K562 (cell line): Measurements from ENCODE around the gene SLC25A33. TPM values are rescaled to one million over a fixed set of nuclear protein-coding genes. Genes with fewer than 3 reads are reported as not detected.

Experiments
- ATAC-seq: fragments of 200-7000 bp; cut with Tn5 transposase; 3 replicates; pipeline ENCODE4 v1.9.1; 2020; ENCODE audit warnings: moderate library complexity
- BruUV-seq: library from RNA; stranded (reverse); fragments of 400-500 nt; replicated peaks from 2 replicates; lab custom pipeline; 2021; lab: Mats Ljungman, UMichigan
- CTCF ChIA-PET: fragments of 300-600 bp; formaldehyde crosslinking; extraction: SDS; loops from one replicate; lab custom pipeline; 2021; ENCODE audit warnings: low intra/inter-chr PET ratio; lab: Yijun Ruan, JAX
- POLR2A ChIA-PET: fragments of 300-600, 350-650 bp; sonication (Branson Sonifier 250); formaldehyde crosslinking; extraction: SDS; loops from one replicate; lab custom pipeline; 2021; ENCODE audit warnings: antibody characterized with exemption, inconsistent platforms; lab: Yijun Ruan, JAX
- DNase-seq, 4 experiments: peaks; one replicate each; pipeline versions ENCODE4 v3.0.0 to v3.0.0-alpha.2; 2011 to 2018; ENCODE audit warnings: low spot score in 3 of 4, mixed read lengths in 3 of 4; ENCODE audit errors: extremely low read depth in 1 of 4
- FAIRE-seq: peaks from 2 replicates; lab custom pipeline; 2011; peaks lifted over from hg19 to GRCh38; lab: Jason Lieb, UNC
- H2AFZ ChIP-seq: 2 replicates; pipeline ENCODE4 v1.6.0; 2011; ENCODE audit warnings: low read depth, low read length, control low read depth, inconsistent platforms
- H3K27ac ChIP-seq: fragments of 200-600 bp; 3 replicates; pipeline ENCODE4 v1.8.0; 2011; ENCODE audit warnings: low read depth, mild to moderate bottlenecking, control low read depth, inconsistent platforms, low read length, moderate library complexity, mixed read lengths; ENCODE audit errors: extremely low read depth
- H3K27me3 ChIP-seq, 2 experiments: fragments of 300-600 bp in 1 of 2; 2 replicates in 1 of 2; 3 replicates in 1 of 2; pipeline versions ENCODE4 v1.6.0 to v1.8.0; 2011; ENCODE audit warnings: inconsistent platforms in 2 of 2, low read length in 2 of 2, mild to moderate bottlenecking in 1 of 2, mixed read lengths in 1 of 2, moderate library complexity in 1 of 2; ENCODE audit not compliant: control insufficient read depth in 2 of 2, insufficient read depth in 2 of 2
- H3K36me3 ChIP-seq: fragments of 300-600 bp; 3 replicates; pipeline ENCODE4 v1.8.0; 2011; ENCODE audit warnings: mild to moderate bottlenecking, low read length, inconsistent platforms; ENCODE audit not compliant: control insufficient read depth, insufficient read depth
- H3K4me1 ChIP-seq, 2 experiments: fragments of 200-600 bp in 1 of 2; replicated peaks in 1 of 2; 2 replicates in 1 of 2; 3 replicates in 1 of 2; pipeline versions ENCODE4 v1.5.1 to v1.8.0; 2011; ENCODE audit warnings: inconsistent platforms in 2 of 2, low read length in 2 of 2, mild to moderate bottlenecking in 1 of 2, mixed read lengths in 1 of 2, moderate library complexity in 1 of 2; ENCODE audit not compliant: control insufficient read depth in 2 of 2, insufficient read depth in 2 of 2
- H3K4me2 ChIP-seq: 2 replicates; pipeline ENCODE4 v1.6.1; 2011; ENCODE audit warnings: low read length, control low read depth, inconsistent platforms, mixed read lengths; ENCODE audit not compliant: insufficient read depth
- H3K4me3 ChIP-seq: fragments of 200-600 bp; sonication (generic), shearing (Covaris generic); 2 replicates; pipeline ENCODE4 v1.5.1; 2016; ENCODE audit warnings: control low read depth, inconsistent platforms
- H3K79me2 ChIP-seq: fragments of 200-600 bp; 3 replicates; pipeline ENCODE4 v1.8.0; 2011; ENCODE audit warnings: low read length, inconsistent platforms; ENCODE audit not compliant: control insufficient read depth, insufficient read depth
- H3K9ac ChIP-seq, 2 experiments: 2 replicates each; pipeline versions ENCODE4 v1.6.0 to v1.6.1; 2011; ENCODE audit warnings: low read depth in 2 of 2, low read length in 2 of 2, control low read depth in 1 of 2, inconsistent platforms in 1 of 2, mild to moderate bottlenecking in 1 of 2, mixed read lengths in 1 of 2; ENCODE audit not compliant: insufficient read depth in 1 of 2
- H3K9me1 ChIP-seq: one replicate; pipeline ENCODE4 v1.6.0; 2011; ENCODE audit warnings: inconsistent platforms, mild to moderate bottlenecking, low read length, moderate library complexity; ENCODE audit not compliant: control insufficient read depth, insufficient read depth
- H3K9me3 ChIP-seq: replicated peaks from 2 replicates; pipeline ENCODE4 v1.5.1; 2011; ENCODE audit warnings: low read depth, low read length, inconsistent platforms; ENCODE audit not compliant: control insufficient read depth, insufficient read depth
- H4K20me1 ChIP-seq: replicated peaks from 2 replicates; pipeline ENCODE4 v1.6.1; 2011; ENCODE audit warnings: low read length, inconsistent platforms, mixed read lengths; ENCODE audit not compliant: control insufficient read depth, insufficient read depth
- HDAC2 ChIP-seq: fragments of 450-650 bp; IDR thresholded peaks from 2 replicates; pipeline ENCODE4 v1.6.1; 2016; ENCODE audit warnings: mild to moderate bottlenecking
- POLR2G ChIP-seq: fragments of 200-400 bp; formaldehyde crosslinking; IDR thresholded peaks from 2 replicates; pipeline ENCODE4 v1.6.1; 2017; ENCODE audit warnings: low read depth, mild to moderate bottlenecking, antibody characterized with exemption, low read length, moderate library complexity
- RBFOX2 ChIP-seq: fragments of 200-400 bp; formaldehyde crosslinking; IDR thresholded peaks from 2 replicates; pipeline ENCODE4 v1.6.1; 2017; ENCODE audit warnings: low read depth, mild to moderate bottlenecking, low read length, moderate library complexity
- RBM22 ChIP-seq: fragments of 200-400 bp; formaldehyde crosslinking; IDR thresholded peaks from 2 replicates; pipeline ENCODE4 v1.6.1; 2018; ENCODE audit warnings: low read length, low read depth; ENCODE audit not compliant: poor library complexity, severe bottlenecking
- WGBS: fragments of 100-300 bp; shearing (Covaris generic); methylation state at CpG from one replicate; pipeline ENCODE4 v1.1.6; 2016; ENCODE audit warnings: low coverage, mixed read lengths; ENCODE audit not compliant: insufficient coverage; ENCODE audit errors: missing lambda C conversion rate; 5-methylcytosine and 5-hydroxymethylcytosine counted together
- in situ Hi-C: fragments of 300-500 bp; cut with MboI; formaldehyde crosslinking; loops from 4 replicates; pipeline ENCODE4 v1.15.0; 2018; ENCODE audit warnings: inconsistent platforms, mixed read lengths
- intact Hi-C: fragments of 100-400 bp; cut with micrococcal nuclease; formaldehyde crosslinking; loops from 2 replicates; pipeline ENCODE4 v1.14.2; 2022
- polyA plus RNA-seq, 8 experiments: library from polyadenylated mRNA; depleted of rRNA in 4 of 8; stranded (reverse) in 5 of 8; unstranded in 3 of 8; fragments of >200 nt; fragmentation: Nextera tagmentation in 2 of 8; fragmentation: Illumina TruSeq in 1 of 8; extraction: Ambion mirVana in 2 of 8; extraction: Trizol in 1 of 8; gene quantifications; 2 replicates each; pipeline versions ENCODE4 v1.2.1 to v1.2.3, GENCODE V29; 2011 to 2014; ENCODE audit warnings: inconsistent platforms in 1 of 8, missing spikeins in 1 of 8
- total RNA-seq, 7 experiments: library from RNA; depleted of rRNA in 6 of 7; stranded (reverse); fragments of >200 nt in 6 of 7; fragmentation: Illumina TruSeq in 2 of 7; extraction: Trizol in 2 of 7; gene quantifications; 2 replicates each; pipeline versions ENCODE4 v1.2.1 to v1.2.3, GENCODE V29; 2011 to 2021; ENCODE audit warnings: low replicate concordance in 1 of 7

SLC25A33 gene
- total and polyA plus RNA-seq, 9 of the 15 experiments (the other 6 are each of a cell fraction or from before 2014, with no cell fraction given) = 3.2 to 23.5 (median 17.5) TPM

DNA sequence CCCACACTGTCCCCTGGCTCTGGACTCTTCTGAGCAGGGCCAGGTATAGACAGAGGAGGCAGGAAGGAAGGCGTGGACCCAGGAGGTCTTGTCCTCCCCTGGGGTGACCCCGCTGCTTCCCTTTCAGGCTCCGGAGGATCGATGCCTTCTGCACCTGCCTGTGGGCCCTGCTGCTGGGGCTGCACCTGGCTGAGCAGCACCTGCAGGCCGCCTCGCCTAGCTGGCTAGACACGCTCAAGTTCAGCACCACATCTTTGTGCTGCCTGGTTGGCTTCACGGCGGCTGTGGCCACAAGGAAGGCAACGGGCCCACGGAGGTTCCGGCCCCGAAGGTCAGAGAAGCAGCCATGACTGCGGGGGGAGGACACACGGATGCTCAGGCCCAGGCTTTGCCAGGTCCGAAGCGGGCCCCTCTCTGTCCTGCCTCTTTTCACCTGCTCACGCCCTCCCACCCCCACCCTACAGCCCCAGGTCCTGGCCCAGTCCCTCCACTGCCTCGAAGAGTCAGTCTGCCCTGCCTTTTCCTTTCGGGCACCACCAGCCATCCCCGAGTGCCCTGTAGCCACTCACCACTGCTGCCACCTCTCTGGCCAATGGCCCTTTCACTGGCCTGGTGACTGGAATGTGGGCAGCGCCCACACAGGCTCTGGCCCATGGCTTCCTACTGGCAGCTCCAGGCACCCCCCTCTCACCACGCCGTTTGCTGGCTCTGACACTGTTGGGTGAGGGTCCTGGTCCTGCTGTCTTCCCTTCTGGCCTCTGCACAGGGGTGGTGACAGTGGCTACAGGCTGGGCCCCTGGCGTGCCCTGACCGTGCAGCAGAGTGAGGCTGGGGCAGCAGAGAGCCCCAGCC lies 62.9 kb downstream of the SLC25A33 start:
- peaks cover 3% of the 10 kb centered on the region for H3K9me1 ChIP-seq
- no peaks in the 10 kb centered on the region for H3K79me2 ChIP-seq
- peaks cover 92% of the 10 kb centered on the region; the same call in 2 of the 3 replicates for H3K36me3 ChIP-seq
- BruUV-seq = no TSS peak
- H3K27ac ChIP-seq = no peak overlapping the region
- H3K27me3 ChIP-seq = no peaks in the 10 kb centered on the region
- no peaks in the 10 kb centered on the region for H3K9me3 ChIP-seq
- DNase-seq (no peak), FAIRE-seq (no peak), ATAC-seq (no peak; the same call in 2 of the 3 replicates)
- no peak for TF ChIP-seq HDAC2
- 0 out of 2 replicates have a peak, but pooled peaks have one; percentile 20 for TF ChIP-seq RBFOX2
- peak; percentile 72 for TF ChIP-seq RBM22
- TF ChIP-seq POLR2G = 0 out of 2 replicates have a peak, but pooled peaks have one; percentile 18
- ChIA-PET CTCF (interaction anchor here (0.5 kb wide), 1 partner anchor 25 kb away, joined by 5 read pairs; no protein-coding TSS in a partner anchor), POLR2A (interaction anchor here (0.6 to 1.1 kb wide), 2 partner anchors 8 to 15 kb away, joined by 3 read pairs; no protein-coding TSS in a partner anchor)
- in situ Hi-C loops (no loop called here), intact Hi-C loops (no loop called here)
- H3K4me1 ChIP-seq = peaks cover 0 to 13% of the 10 kb centered on the region in 2 experiments; a peak in 1 of 5 replicates
- H3K4me3 ChIP-seq = no peak overlapping the region
- no peak overlapping the region; a peak in 1 of 4 replicates for H3K9ac ChIP-seq
- 90% methylated on average over 23 of the region's 26 CpGs for WGBS
- H4K20me1 ChIP-seq = peaks cover 3% of the 10 kb centered on the region; the same call in 1 of the 2 replicates
- H2AFZ ChIP-seq = no peak overlapping the region
- H3K4me2 ChIP-seq = no peak overlapping the region
